GM19455 (cell line): ENCODE results near the gene PHAF1.

Experiments
- ATAC-seq: cut with Tn5 transposase; IDR thresholded peaks from one replicate; pipeline ENCODE4 v1.9.1; 2021; ENCODE audit not compliant: unreplicated experiment

Gene PHAF1

GRCh38 chr16:67192781-67193361, 83.1 kb downstream of the PHAF1 start:
- no peak for ATAC-seq

- ATAC-seq = no peak
Observed at GRCh38 chr16:67193536-67193935, 83.8 kb downstream of the PHAF1 start.

- no peak for ATAC-seq
Observed at GRCh38 chr16:67194260-67194659, 84.5 kb downstream of the PHAF1 start.

GRCh38 chr16:67195676-67196075, 85.9 kb downstream of the PHAF1 start:
- no peak for ATAC-seq

GRCh38 chr16:67196881-67197280, 87.1 kb downstream of the PHAF1 start:
- ATAC-seq = no peak

- ATAC-seq = no peak
Observed at GRCh38 chr16:67197704-67198103, 88.0 kb downstream of the PHAF1 start.
